Gastroesophageal sphincter (tissue), 4 donors: ENCODE results near the gene GCN1. TPM values are rescaled to one million over a fixed set of nuclear protein-coding genes. Genes with fewer than 3 reads are reported as not detected.
A peak's percentile ranks its signal among the peaks of the same experiment; 100 is the strongest.

Source experiments
- ATAC-seq: fragments of 150-250 bp; one replicate; pipeline ENCODE4 v1.9.1; 2016; ENCODE audit warnings: mild to moderate bottlenecking, moderate library complexity
- H3K27ac ChIP-seq, 4 donors: fragments of 200-600 bp; sonication (generic) in 3 of 4; 1 replicate in 3 of 4; 2 replicates in 1 of 4; pipeline ENCODE4 v1.5.1; 2016 to 2019
- H3K27me3 ChIP-seq: fragments of 200-600 bp; sonication (generic); one replicate; pipeline ENCODE4 v1.5.1; 2019
- H3K36me3 ChIP-seq, 2 donors: fragments of 200-600 bp; sonication (generic); one replicate each; pipeline ENCODE4 v1.5.1; 2019; ENCODE audit warnings: control low read depth in 1 of 2
- H3K4me1 ChIP-seq, 3 donors: fragments of 200-600 bp; sonication (generic); 1 replicate in 2 of 3; 2 replicates in 1 of 3; pipeline ENCODE4 v1.5.1; 2016 to 2019; ENCODE audit warnings: control low read depth in 2 of 3
- H3K4me3 ChIP-seq, 2 donors: fragments of 200-600 bp; sonication (generic); one replicate each; pipeline ENCODE4 v1.5.1; 2019; ENCODE audit warnings: mild to moderate bottlenecking in 1 of 2, moderate library complexity in 1 of 2
- H3K9me3 ChIP-seq, 3 donors: fragments of 200-600 bp; sonication (generic); one replicate each; pipeline ENCODE4 v1.5.1; 2017 to 2019; ENCODE audit warnings: control low read depth in 2 of 3
- EP300 ChIP-seq: sonication (generic); formaldehyde crosslinking; IDR thresholded peaks from one replicate; pipeline ENCODE4 v1.6.1; 2017; ENCODE audit warnings: antibody characterized with exemption, mild to moderate bottlenecking
- POLR2A ChIP-seq, 2 donors: fragments of 450-650 bp; IDR thresholded peaks; one replicate each; pipeline ENCODE4 v1.6.1; 2017; ENCODE audit warnings: antibody characterized with exemption in 2 of 2, mild to moderate bottlenecking in 2 of 2, moderate library complexity in 1 of 2
- POLR2AphosphoS5 ChIP-seq: sonication (generic); formaldehyde crosslinking; IDR thresholded peaks from one replicate; pipeline ENCODE4 v1.6.1; 2017; ENCODE audit warnings: antibody characterized with exemption
- WGBS, 2 donors: methylation state at CpG; one replicate each; pipeline ENCODE4 v1.1.5; 2018; ENCODE audit warnings: low coverage in 1 of 2; 5-methylcytosine and 5-hydroxymethylcytosine counted together
- total RNA-seq, 4 donors: library from RNA; depleted of rRNA; stranded (reverse); fragments of >200 nt; gene quantifications; one replicate each; pipeline ENCODE4 v1.1.0, GENCODE V29; 2016
- TF ChIP-seq, protein P1 (sequence below), 4 experiments: fragments of 200-600 bp in 2 of 4; fragments of 450-650 bp in 2 of 4; sonication (generic) in 1 of 4; IDR thresholded peaks; one replicate each; pipeline ENCODE4 v1.5.1; 2017 to 2019; ENCODE audit warnings: antibody characterized with exemption in 4 of 4, mild to moderate bottlenecking in 2 of 4, moderate library complexity in 2 of 4

GCN1 gene
- total RNA-seq, 4 donors from 2014 or later, result 39.3 to 82.2 (median 56.0) TPM

DNA sequence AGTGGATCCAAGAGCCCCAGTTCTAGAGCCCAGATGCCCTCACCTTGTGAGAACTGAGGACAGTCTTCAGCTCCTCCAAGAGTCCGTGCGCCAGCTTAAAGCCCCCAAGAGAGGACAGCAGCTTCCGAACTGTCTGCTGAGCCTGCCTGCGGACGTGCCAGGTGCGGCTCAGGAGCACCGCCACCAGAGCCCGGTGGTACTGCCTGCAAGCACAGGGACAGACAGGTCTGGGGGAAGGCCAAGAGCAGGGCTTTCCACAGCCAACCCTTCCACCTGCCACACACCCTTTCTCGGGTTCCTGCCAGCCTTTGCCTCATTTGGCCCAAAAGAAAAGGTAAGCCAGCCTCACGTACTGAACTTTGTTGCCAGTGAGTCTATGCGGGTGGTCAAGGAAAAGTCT, 30.2 kb downstream of the GCN1 start:
- Histone ChIP-seq H3K36me3 (peaks cover 0 to 100% of the 10 kb centered on the region in 2 donors), H3K27me3 (no peaks in the 10 kb centered on the region), H3K4me3 (no peak overlapping the region), H3K9me3 (no peaks in the 10 kb centered on the region), H3K4me1 (no peaks in the 10 kb centered on the region), H3K27ac (no peak overlapping the region)
- ATAC-seq, result no peak
- no peak for TF ChIP-seq EP300
- 88 to 90% methylated on average over 2 to 10 of the region's 11 CpGs for WGBS, 2 donors

DNA sequence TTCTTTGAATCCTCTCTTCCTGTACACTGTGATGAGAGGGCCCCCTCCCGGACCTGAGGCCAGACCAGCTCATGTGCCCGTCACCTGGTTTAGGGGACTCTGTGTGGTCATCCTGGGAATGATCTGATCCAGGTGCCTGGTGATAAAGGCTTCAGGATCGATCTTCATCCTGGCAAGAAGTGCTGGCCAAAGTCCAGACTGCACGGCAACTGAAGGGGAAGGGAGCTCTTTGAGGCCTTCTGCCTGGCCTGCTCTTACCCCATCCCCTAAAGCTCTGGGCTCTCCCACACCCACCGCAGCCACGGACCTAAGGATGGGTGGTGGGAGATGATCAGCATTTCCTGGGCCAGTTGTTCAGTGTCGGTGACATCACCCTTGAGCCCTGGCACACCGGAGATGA, 31.8 kb downstream of the GCN1 start:
- ATAC-seq, result no peak
- H3K9me3 ChIP-seq, result no peaks in the 10 kb centered on the region
- 79 to 82% methylated on average over 2 to 3 of the region's 8 CpGs for WGBS, 2 donors
- no peaks in the 10 kb centered on the region for H3K4me1 ChIP-seq
- no peak for TF ChIP-seq POLR2AphosphoS5
- no peak for TF ChIP-seq EP300
- TF ChIP-seq, protein P1, sequence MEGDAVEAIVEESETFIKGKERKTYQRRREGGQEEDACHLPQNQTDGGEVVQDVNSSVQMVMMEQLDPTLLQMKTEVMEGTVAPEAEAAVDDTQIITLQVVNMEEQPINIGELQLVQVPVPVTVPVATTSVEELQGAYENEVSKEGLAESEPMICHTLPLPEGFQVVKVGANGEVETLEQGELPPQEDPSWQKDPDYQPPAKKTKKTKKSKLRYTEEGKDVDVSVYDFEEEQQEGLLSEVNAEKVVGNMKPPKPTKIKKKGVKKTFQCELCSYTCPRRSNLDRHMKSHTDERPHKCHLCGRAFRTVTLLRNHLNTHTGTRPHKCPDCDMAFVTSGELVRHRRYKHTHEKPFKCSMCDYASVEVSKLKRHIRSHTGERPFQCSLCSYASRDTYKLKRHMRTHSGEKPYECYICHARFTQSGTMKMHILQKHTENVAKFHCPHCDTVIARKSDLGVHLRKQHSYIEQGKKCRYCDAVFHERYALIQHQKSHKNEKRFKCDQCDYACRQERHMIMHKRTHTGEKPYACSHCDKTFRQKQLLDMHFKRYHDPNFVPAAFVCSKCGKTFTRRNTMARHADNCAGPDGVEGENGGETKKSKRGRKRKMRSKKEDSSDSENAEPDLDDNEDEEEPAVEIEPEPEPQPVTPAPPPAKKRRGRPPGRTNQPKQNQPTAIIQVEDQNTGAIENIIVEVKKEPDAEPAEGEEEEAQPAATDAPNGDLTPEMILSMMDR (IDR thresholded peaks at IDR 0.05), result no peak
- TF ChIP-seq POLR2A (IDR thresholded peaks at IDR 0.05), result no peak
- H3K27me3 ChIP-seq, result no peaks in the 10 kb centered on the region
- peaks cover 0 to 100% of the 10 kb centered on the region in 2 donors for H3K36me3 ChIP-seq
- H3K27ac ChIP-seq, result no peak overlapping the region
- no peak overlapping the region for H3K4me3 ChIP-seq

DNA sequence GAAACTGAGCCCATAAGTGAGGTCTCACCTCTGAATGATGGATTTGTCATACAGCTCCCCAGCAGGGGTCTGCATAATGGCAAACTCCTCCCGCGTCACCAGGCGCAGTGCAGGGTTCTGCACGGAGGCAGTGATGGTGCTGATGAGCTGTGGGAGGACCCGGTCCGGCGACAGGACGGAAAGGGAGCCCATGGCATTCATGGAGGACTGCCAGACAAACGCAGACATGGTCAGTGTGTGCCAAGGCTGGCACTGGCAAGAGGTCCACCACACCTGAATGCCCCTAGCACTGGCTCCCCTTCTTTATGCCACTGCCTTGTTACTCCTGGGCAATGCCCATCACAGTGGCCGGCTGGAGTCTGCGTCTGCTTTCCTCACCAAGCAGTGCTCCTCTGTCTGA, 32.7 kb downstream of the GCN1 start:
- Histone ChIP-seq H3K27me3 (no peaks in the 10 kb centered on the region), H3K36me3 (peaks cover 0 to 100% of the 10 kb centered on the region in 2 donors), H3K4me3 (no peak overlapping the region), H3K27ac (no peak overlapping the region), H3K9me3 (no peaks in the 10 kb centered on the region), H3K4me1 (no peaks in the 10 kb centered on the region)
- TF ChIP-seq POLR2A (IDR thresholded peaks at IDR 0.05), result no peak
- TF ChIP-seq, protein P1 (IDR thresholded peaks at IDR 0.05), result no peak
- TF ChIP-seq POLR2AphosphoS5, result no peak
- ATAC-seq, result no peak
- 83 to 93% methylated on average over 3 to 9 of the region's 11 CpGs for WGBS, 2 donors

DNA sequence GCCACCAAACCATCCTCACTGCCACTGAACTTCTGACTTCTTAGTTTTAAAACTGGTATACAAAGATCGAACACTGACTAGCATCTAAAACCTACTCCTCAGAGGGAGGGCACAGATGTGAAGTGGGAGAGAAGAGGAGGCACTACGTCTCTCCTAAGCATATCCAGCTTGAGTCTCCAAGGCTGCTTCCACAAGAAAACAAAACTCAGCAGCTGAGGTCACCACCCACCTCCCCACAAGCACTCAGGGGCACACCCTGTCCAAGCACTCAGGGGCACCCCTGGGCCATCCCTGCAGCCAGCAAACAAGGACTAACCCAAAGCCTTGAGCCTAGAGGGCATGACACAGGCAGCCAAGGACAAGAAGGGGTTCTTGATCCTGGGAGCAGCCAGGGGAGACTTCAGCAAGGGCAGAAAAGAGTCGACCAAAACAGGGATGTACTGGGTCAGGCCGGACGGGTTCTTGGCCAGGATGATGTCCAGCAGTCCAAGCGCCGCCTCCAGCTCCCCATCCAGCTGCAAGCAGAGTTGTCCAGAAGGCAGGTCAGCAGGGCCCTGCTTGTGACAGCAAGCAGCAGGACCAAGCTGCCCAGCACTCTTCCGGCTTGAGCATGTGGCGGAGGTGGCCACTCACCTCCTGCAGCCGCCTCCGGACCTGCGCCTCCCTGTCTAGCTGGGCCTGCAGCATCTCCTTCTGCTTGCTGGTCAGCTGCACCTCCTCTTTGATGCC, 34.8 kb downstream of the GCN1 start:
- WGBS, 2 donors, result 95% methylated on average over 4 of the region's 12 CpGs; no CpG with 5 or more reads in 1 of the 2 donors
- Histone ChIP-seq H3K9me3 (no peaks in the 10 kb centered on the region), H3K27ac (peak overlapping the region in 2 of 4 donors; percentile 9 to 41), H3K4me3 (no peak overlapping the region), H3K36me3 (peaks cover 0 to 100% of the 10 kb centered on the region in 2 donors), H3K4me1 (no peaks in the 10 kb centered on the region), H3K27me3 (no peaks in the 10 kb centered on the region)
- ATAC-seq, result peak; percentile 71
- TF ChIP-seq EP300, result no peak
- TF ChIP-seq POLR2A (IDR thresholded peaks at IDR 0.05), result no peak
- TF ChIP-seq, protein P1 (IDR thresholded peaks at IDR 0.05), result no peak
- TF ChIP-seq POLR2AphosphoS5, result no peak

DNA sequence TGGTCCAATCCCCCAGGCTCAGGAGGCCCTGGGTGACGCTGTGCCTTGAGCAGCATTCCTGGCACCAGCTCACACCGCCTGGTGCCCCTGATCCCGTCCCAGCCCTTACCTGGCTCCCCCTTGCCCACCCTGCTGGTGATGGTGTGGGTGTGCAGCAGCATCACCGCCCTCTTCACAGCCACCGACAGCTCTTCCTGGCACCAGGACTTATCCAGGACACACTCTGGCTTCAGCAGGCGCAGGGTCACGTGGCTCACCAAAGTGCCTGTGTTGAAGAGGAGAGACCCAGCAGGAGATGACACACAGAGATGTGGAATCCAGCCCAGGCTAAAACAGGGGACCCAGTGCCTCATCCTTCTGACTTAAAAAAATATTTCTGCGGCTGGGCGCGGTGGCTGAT, 36.2 kb downstream of the GCN1 start:
- no peak for ATAC-seq
- no peak for TF ChIP-seq POLR2A (IDR thresholded peaks at IDR 0.05)
- TF ChIP-seq EP300, result no peak
- TF ChIP-seq POLR2AphosphoS5, result no peak
- TF ChIP-seq, protein P1 (IDR thresholded peaks at IDR 0.05), result no peak
- no peaks in the 10 kb centered on the region for H3K27me3 ChIP-seq
- H3K9me3 ChIP-seq, result no peaks in the 10 kb centered on the region
- no peak overlapping the region for H3K4me3 ChIP-seq
- H3K4me1 ChIP-seq, result no peaks in the 10 kb centered on the region
- H3K27ac ChIP-seq, result no peak overlapping the region
- no CpG with 5 or more reads among the region's 10 CpGs for WGBS, 2 donors
- peaks cover 0 to 100% of the 10 kb centered on the region in 2 donors for H3K36me3 ChIP-seq
